GM23338 (cell line): ENCODE results near the gene KLHL17. TPM values are rescaled to one million over a fixed set of nuclear protein-coding genes. Genes with fewer than 3 reads are reported as not detected.

Source experiments
- ATAC-seq: fragments of 200-7000 bp; cut with Tn5 transposase; 3 replicates; pipeline ENCODE4 v1.9.1; 2020
- DNase-seq: peaks from one replicate; pipeline ENCODE4 v3.0.0-alpha.2; 2015; ENCODE audit warnings: low spot score
- H2AFZ ChIP-seq: fragments of 200-600 bp; sonication (generic); 2 replicates; pipeline ENCODE4 v1.8.0; 2016; ENCODE audit warnings: antibody characterized with exemption, mild to moderate bottlenecking, moderate library complexity
- H3F3A ChIP-seq: fragments of 200-600 bp; sonication (generic); replicated peaks from 2 replicates; pipeline ENCODE4 v1.8.0; 2017; ENCODE audit warnings: antibody characterized with exemption, mixed run types, low read depth
- H3K27ac ChIP-seq: fragments of 200-600 bp; sonication (generic); 2 replicates; pipeline ENCODE4 v1.6.1; 2016; ENCODE audit warnings: low read depth
- H3K27me3 ChIP-seq: fragments of 200-600 bp; sonication (generic); 2 replicates; pipeline ENCODE4 v1.8.0; 2016; ENCODE audit warnings: mild to moderate bottlenecking, mixed run types, moderate library complexity; ENCODE audit not compliant: insufficient read depth
- H3K36me3 ChIP-seq: fragments of 200-600 bp; sonication (generic); 2 replicates; pipeline ENCODE4 v1.8.0; 2016; ENCODE audit warnings: mild to moderate bottlenecking; ENCODE audit not compliant: insufficient read depth
- H3K4me1 ChIP-seq: fragments of 200-600 bp; sonication (generic); 2 replicates; pipeline ENCODE4 v1.8.0; 2016; ENCODE audit warnings: mild to moderate bottlenecking, moderate library complexity; ENCODE audit not compliant: insufficient read depth
- H3K4me2 ChIP-seq: fragments of 200-600 bp; sonication (generic); 2 replicates; pipeline ENCODE4 v1.7.1; 2017; ENCODE audit warnings: mixed run types
- H3K4me3 ChIP-seq: fragments of 200-600 bp; sonication (generic); 2 replicates; pipeline ENCODE4 v1.6.1; 2016; ENCODE audit warnings: mixed run types
- H3K79me2 ChIP-seq: fragments of 200-600 bp; sonication (generic); replicated peaks from 2 replicates; pipeline ENCODE4 v1.8.0; 2017; ENCODE audit warnings: mild to moderate bottlenecking; ENCODE audit not compliant: insufficient read depth
- H3K9me2 ChIP-seq: fragments of 200-600 bp; sonication (generic); 2 replicates; pipeline ENCODE4 v1.8.0; 2017; ENCODE audit not compliant: insufficient read depth
- H4K20me1 ChIP-seq: fragments of 200-600 bp; sonication (generic); replicated peaks from 2 replicates; pipeline ENCODE4 v1.8.0; 2017; ENCODE audit warnings: mild to moderate bottlenecking; ENCODE audit not compliant: insufficient read depth
- H3K27ac Mint-ChIP-seq: 2 replicates; pipeline ENCODE4 v1.8.0; 2020; ENCODE audit warnings: inconsistent platforms, mild to moderate bottlenecking, moderate library complexity, mixed read lengths
- H3K27me3 Mint-ChIP-seq: 3 replicates; pipeline ENCODE4 v1.8.0; 2022; ENCODE audit warnings: low read depth, mild to moderate bottlenecking, moderate library complexity, mixed read lengths, inconsistent platforms; ENCODE audit not compliant: insufficient read depth, poor library complexity
- H3K36me3 Mint-ChIP-seq: 3 replicates; pipeline ENCODE4 v1.8.0; 2021; ENCODE audit warnings: low read depth, mild to moderate bottlenecking, inconsistent platforms, moderate library complexity, mixed read lengths
- H3K4me1 Mint-ChIP-seq: 3 replicates; pipeline ENCODE4 v1.8.0; 2020; ENCODE audit warnings: mild to moderate bottlenecking, inconsistent platforms, mixed read lengths
- H3K4me3 Mint-ChIP-seq: 3 replicates; pipeline ENCODE4 v1.8.0; 2021; ENCODE audit warnings: moderate library complexity, mild to moderate bottlenecking, inconsistent platforms, mixed read lengths
- H3K9me3 Mint-ChIP-seq: 3 replicates; pipeline ENCODE4 v1.8.0; 2020; ENCODE audit warnings: moderate library complexity, mild to moderate bottlenecking, inconsistent platforms, mixed read lengths
- CTCF ChIP-seq, 2 experiments: fragments of 200-600 bp in 1 of 2; sonication (generic) in 1 of 2; conservative IDR thresholded peaks; 2 replicates each; pipeline versions ENCODE4 v1.5.1 to v1.6.1; 2016 to 2017; ENCODE audit warnings: antibody characterized with exemption in 2 of 2, low read depth in 2 of 2, mild to moderate bottlenecking in 2 of 2, moderate library complexity in 1 of 2
- EZH2 ChIP-seq: fragments of 200-600 bp; sonication (generic); IDR thresholded peaks from one replicate; pipeline ENCODE4 v1.8.0; 2017; ENCODE audit warnings: antibody characterized with exemption, mild to moderate bottlenecking, low read depth; ENCODE audit not compliant: unreplicated experiment
- ZNF462 ChIP-seq: fragments of 250-450 bp; sonication (Bioruptor Pico); IDR thresholded peaks from 2 replicates; pipeline ENCODE4 v1.5.0; 2020; ENCODE audit warnings: mild to moderate bottlenecking, moderate library complexity
- polyA plus RNA-seq: library from polyadenylated mRNA; unstranded; fragments of >200 nt; fragmentation: Nextera tagmentation; extraction: Ambion mirVana; gene quantifications from 2 replicates; pipeline ENCODE4 v1.2.1, GENCODE V29; 2016
- total RNA-seq: library from RNA; depleted of rRNA; stranded (reverse); fragments of >200 nt; shearing (Covaris generic); gene quantifications from 2 replicates; pipeline ENCODE4 v1.2.3, GENCODE V29; 2014

Gene KLHL17
- total and polyA plus RNA-seq, 2 experiments from 2014 or later, result 16.5 to 37.1 TPM

GRCh38 chr1:938088-938683, 22.2 kb upstream of the KLHL17 start:
- Histone ChIP-seq H3K27me3 (peaks cover 89% of the 10 kb centered on the region), H3K4me3 (no peak overlapping the region), H3F3A (no peaks in the 10 kb centered on the region), H3K4me1 (peaks cover 3% of the 10 kb centered on the region; the same call in 1 of the 2 replicates), H3K36me3 (no peaks in the 10 kb centered on the region), H3K9me2 (no peaks in the 10 kb centered on the region), H4K20me1 (no peaks in the 10 kb centered on the region), H3K27ac (no peak overlapping the region), H3K4me2 (no peak overlapping the region), H3K79me2 (no peaks in the 10 kb centered on the region), H2AFZ (no peak overlapping the region)
- H3K27me3 Mint-ChIP-seq, result peaks cover 70% of the 10 kb centered on the region
- peaks cover 14% of the 10 kb centered on the region for H3K4me1 Mint-ChIP-seq
- no peaks in the 10 kb centered on the region; the same call in 2 of the 3 replicates for H3K9me3 Mint-ChIP-seq
- DNase-seq (no peak), ATAC-seq (no peak)
- no peak overlapping the region for H3K4me3 Mint-ChIP-seq
- TF ChIP-seq CTCF (conservative IDR thresholded peaks at IDR 0.05; ENCODE audit: low read depth in 2 of 2) (peak in 1 of 2 experiments; percentile 29; a peak in 2 of 4 replicates), EZH2 (no peak), ZNF462 (CRISPR knock-in tag) (no peak)
- H3K36me3 Mint-ChIP-seq, result no peaks in the 10 kb centered on the region
- H3K27ac Mint-ChIP-seq, result no peak overlapping the region
